Neuron (in vitro differentiated cells): ENCODE data around the gene DPP7.
"Not testable (repeated sequence)": the region's sequence is repeated elsewhere in the genome, so short reads cannot be mapped to it uniquely, and the experiment has no call there.

Experiments used
- H2AFZ ChIP-seq: one replicate; pipeline ENCODE4 v1.6.1; 2013; ENCODE audit warnings: low read depth, mild to moderate bottlenecking, inconsistent platforms, low read length, moderate library complexity
- H3K27me3 ChIP-seq: one replicate; pipeline ENCODE4 v1.6.1; 2013; ENCODE audit warnings: low read length; ENCODE audit not compliant: insufficient read depth
- H3K36me3 ChIP-seq: one replicate; pipeline ENCODE4 v1.6.1; 2013; ENCODE audit warnings: low read length; ENCODE audit not compliant: insufficient read depth
- H3K4me1 ChIP-seq: one replicate; pipeline ENCODE4 v1.6.1; 2013; ENCODE audit warnings: low read length; ENCODE audit not compliant: insufficient read depth
- H3K4me3 ChIP-seq: 2 replicates; pipeline ENCODE4 v1.5.1; 2013; ENCODE audit warnings: mild to moderate bottlenecking, low read length, moderate library complexity
- H3K9me3 ChIP-seq: one replicate; pipeline ENCODE4 v1.6.1; 2013; ENCODE audit warnings: low read length

Gene DPP7

GRCh38 chr9:137141976-137142936 lies 27.7 kb upstream of the DPP7 start:
- H3K36me3 ChIP-seq: no peaks in the 10 kb centered on the region
- H2AFZ ChIP-seq: no peak overlapping the region
- peaks cover 3% of the 10 kb centered on the region for H3K4me1 ChIP-seq
- H3K4me3 ChIP-seq: no peak overlapping the region
- H3K27me3 ChIP-seq: peaks cover 81% of the 10 kb centered on the region
- no peaks in the 10 kb centered on the region for H3K9me3 ChIP-seq

GRCh38 chr9:137141050-137141810 lies 26.7 kb upstream of the DPP7 start:
- Histone ChIP-seq H3K4me3 (no peak overlapping the region), H3K9me3 (no peaks in the 10 kb centered on the region), H2AFZ (no peak overlapping the region), H3K4me1 (peaks cover 3% of the 10 kb centered on the region), H3K27me3 (peaks cover 84% of the 10 kb centered on the region), H3K36me3 (no peaks in the 10 kb centered on the region)

- Histone ChIP-seq H3K4me3 (no peak overlapping the region), H3K27me3 (peaks cover 83% of the 10 kb centered on the region), H3K4me1 (peaks cover 3% of the 10 kb centered on the region)
Measured at GRCh38 chr9:137140151-137141012, 25.8 kb upstream of the DPP7 start.

GRCh38 chr9:137139468-137140150 lies 25.1 kb upstream of the DPP7 start:
- H2AFZ ChIP-seq: no peak overlapping the region
- H3K4me3 ChIP-seq: no peak overlapping the region
- H3K36me3 ChIP-seq: no peaks in the 10 kb centered on the region
- H3K27me3 ChIP-seq: peaks cover 83% of the 10 kb centered on the region
- no peaks in the 10 kb centered on the region for H3K9me3 ChIP-seq
- H3K4me1 ChIP-seq: peaks cover 3% of the 10 kb centered on the region

More at GRCh38 chr9:137140151-137141012, 25.8 kb upstream of the DPP7 start:
- H2AFZ ChIP-seq: no peak overlapping the region
- no peaks in the 10 kb centered on the region for H3K9me3 ChIP-seq
- no peaks in the 10 kb centered on the region for H3K36me3 ChIP-seq

GRCh38 chr9:137138722-137139467 lies 24.4 kb upstream of the DPP7 start, which contains the start of gene GRIN1:
GRIN1 (plus strand) TSS chr9:137139154; CDS start chr9:137139487, 333 bp downstream.
- no peaks in the 10 kb centered on the region for H3K9me3 ChIP-seq
- H2AFZ ChIP-seq: no peak within 1 kb of the TSS
- H3K27me3 ChIP-seq: peaks cover 80% of the 10 kb centered on the region
- peaks cover 3% of the 10 kb centered on the region for H3K4me1 ChIP-seq
- no peaks in the 10 kb centered on the region for H3K36me3 ChIP-seq
- H3K4me3 ChIP-seq: no peak within 1 kb of the TSS

GRCh38 chr9:137138058-137138721 lies 23.7 kb upstream of the DPP7 start:
- no peaks in the 10 kb centered on the region for H3K36me3 ChIP-seq
- no peak overlapping the region for H2AFZ ChIP-seq
- no peaks in the 10 kb centered on the region for H3K9me3 ChIP-seq
- peaks cover 73% of the 10 kb centered on the region for H3K27me3 ChIP-seq
- peaks cover 3% of the 10 kb centered on the region for H3K4me1 ChIP-seq
- H3K4me3 ChIP-seq: no peak overlapping the region

- Histone ChIP-seq H3K4me3 (no peak overlapping the region), H2AFZ (no peak overlapping the region), H3K27me3 (peaks cover 62% of the 10 kb centered on the region), H3K4me1 (peaks cover 3% of the 10 kb centered on the region), H3K9me3 (no peaks in the 10 kb centered on the region), H3K36me3 (no peaks in the 10 kb centered on the region)
Measured at GRCh38 chr9:137136881-137137607, 22.5 kb upstream of the DPP7 start.

GRCh38 chr9:137136261-137136880 lies 21.8 kb upstream of the DPP7 start:
- Histone ChIP-seq H3K4me3 (no peak overlapping the region), H3K4me1 (peaks cover 3% of the 10 kb centered on the region), H3K27me3 (peaks cover 55% of the 10 kb centered on the region), H2AFZ (no peak overlapping the region), H3K9me3 (no peaks in the 10 kb centered on the region), H3K36me3 (no peaks in the 10 kb centered on the region)

GRCh38 chr9:137135154-137135553 lies 20.6 kb upstream of the DPP7 start:
- not testable (repeated sequence) for H3K4me1 ChIP-seq, H3K9me3 ChIP-seq, H2AFZ ChIP-seq, H3K4me3 ChIP-seq, H3K36me3 ChIP-seq
- H3K27me3 ChIP-seq: peaks cover 43% of the 10 kb centered on the region

- H2AFZ ChIP-seq: no peak overlapping the region
- H3K4me3 ChIP-seq: no peak overlapping the region
- H3K9me3 ChIP-seq: no peaks in the 10 kb centered on the region
- H3K27me3 ChIP-seq: peaks cover 33% of the 10 kb centered on the region
- no peaks in the 10 kb centered on the region for H3K36me3 ChIP-seq
- peaks cover 3% of the 10 kb centered on the region for H3K4me1 ChIP-seq
Measured at GRCh38 chr9:137134191-137134590, 19.7 kb upstream of the DPP7 start.
